Measurements from ENCODE around the gene KLC1. TPM values are rescaled to one million over a fixed set of nuclear protein-coding genes. Genes with fewer than 3 reads are reported as not detected.

The KLC1 gene
- total RNA-seq, 2 experiments from 2014 or later = 197 to 200 TPM

DNA sequence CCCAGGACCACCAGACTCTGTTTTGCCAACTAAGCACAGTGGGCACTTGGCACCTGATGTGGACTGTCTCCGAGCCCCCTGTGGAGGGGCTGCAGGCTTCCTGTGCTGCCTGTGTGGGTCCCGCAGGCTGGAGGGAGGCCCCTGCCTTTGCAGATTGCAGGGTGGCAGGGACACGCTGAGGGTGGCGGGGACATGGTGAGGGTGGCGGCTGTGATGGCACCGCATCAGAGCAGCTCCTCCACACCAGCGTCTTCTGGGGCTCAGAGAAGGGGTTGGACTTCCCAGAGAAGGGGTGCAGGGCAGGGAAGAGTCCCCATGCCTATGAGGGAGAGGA is 94.7 kb downstream of the KLC1 start:
- H3K9me3 Mint-ChIP-seq = no peaks in the 10 kb centered on the region
- H3K4me3 Mint-ChIP-seq = no peak overlapping the region
- no peaks in the 10 kb centered on the region for H3K36me3 Mint-ChIP-seq
- POLR2A ChIA-PET = no interaction called here
- no peak for DNase-seq
- peaks cover 11% of the 10 kb centered on the region for H3K4me1 Mint-ChIP-seq
- no peak for ATAC-seq (ENCODE audit: low read depth)
- no peaks in the 10 kb centered on the region for H3K27me3 Mint-ChIP-seq
- H3K27ac Mint-ChIP-seq = no peak overlapping the region

DNA sequence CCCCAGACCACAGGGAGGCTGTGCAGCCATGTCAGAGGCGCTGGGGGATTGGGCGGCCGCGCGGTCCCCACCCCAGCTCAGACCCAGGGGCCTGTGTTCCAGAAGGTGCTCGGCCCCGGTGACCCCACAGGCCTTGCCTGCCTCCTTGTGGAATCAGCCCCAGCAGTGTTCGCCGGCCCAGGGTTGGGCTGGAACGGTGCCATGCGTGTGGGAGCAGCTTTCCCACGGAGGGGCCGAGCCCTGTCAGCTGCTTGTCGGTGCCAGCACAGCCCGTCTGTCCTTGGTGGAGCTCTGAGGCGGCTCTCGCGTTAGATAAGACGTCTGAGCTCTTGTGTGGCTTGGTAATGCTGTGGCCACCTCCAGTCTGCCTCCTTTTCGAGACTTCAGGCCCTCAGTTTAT is 95.1 kb downstream of the KLC1 start:
- Mint-ChIP-seq H3K4me1 (peaks cover 9% of the 10 kb centered on the region), H3K27ac (no peak overlapping the region), H3K4me3 (no peak overlapping the region), H3K36me3 (no peaks in the 10 kb centered on the region), H3K27me3 (no peaks in the 10 kb centered on the region), H3K9me3 (no peaks in the 10 kb centered on the region)
- POLR2A ChIA-PET = no interaction called here
- no peak for DNase-seq
- no peak for ATAC-seq (ENCODE audit: low read depth)

DNA sequence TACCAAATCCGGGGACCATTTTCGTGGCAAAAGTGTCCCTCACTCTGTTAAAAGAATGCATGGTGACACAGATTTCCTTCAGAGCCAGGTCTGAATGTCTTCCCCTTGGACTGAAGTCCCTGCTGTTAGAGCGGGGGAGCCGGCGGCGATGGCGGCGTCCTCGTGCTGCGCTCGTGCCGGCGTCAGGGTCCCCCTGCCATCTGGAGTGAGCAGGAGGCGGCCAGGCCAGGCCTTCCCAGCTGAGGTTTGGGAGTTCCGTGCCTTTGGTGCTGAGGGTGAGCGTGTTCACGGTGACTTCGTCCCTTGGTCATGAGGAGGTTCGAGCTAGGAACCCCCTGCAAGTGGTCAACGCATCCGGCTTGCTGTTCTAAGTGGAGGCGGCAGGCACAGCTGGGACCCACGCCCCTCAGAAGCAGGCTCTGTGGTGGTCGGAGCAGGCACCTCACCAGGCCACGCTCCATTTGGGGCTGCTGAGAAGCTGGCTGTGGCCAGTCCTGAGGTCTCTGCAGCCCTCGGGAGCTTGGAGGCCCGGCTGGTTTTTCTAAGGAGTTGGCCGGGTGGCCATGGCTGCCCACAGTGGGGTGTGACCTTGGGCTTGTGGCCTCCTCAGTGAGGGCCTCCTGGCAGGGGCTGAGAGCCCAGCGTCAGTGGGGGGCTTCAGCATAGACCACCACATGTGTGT is 96.1 kb downstream of the KLC1 start:
- no peak for ATAC-seq (ENCODE audit: low read depth)
- H3K4me3 Mint-ChIP-seq = no peak overlapping the region
- no peaks in the 10 kb centered on the region for H3K9me3 Mint-ChIP-seq
- H3K27me3 Mint-ChIP-seq = no peaks in the 10 kb centered on the region
- POLR2A ChIA-PET = no interaction called here
- H3K27ac Mint-ChIP-seq = no peak overlapping the region
- no peaks in the 10 kb centered on the region for H3K4me1 Mint-ChIP-seq
- no peak for DNase-seq
- H3K36me3 Mint-ChIP-seq = no peaks in the 10 kb centered on the region

DNA sequence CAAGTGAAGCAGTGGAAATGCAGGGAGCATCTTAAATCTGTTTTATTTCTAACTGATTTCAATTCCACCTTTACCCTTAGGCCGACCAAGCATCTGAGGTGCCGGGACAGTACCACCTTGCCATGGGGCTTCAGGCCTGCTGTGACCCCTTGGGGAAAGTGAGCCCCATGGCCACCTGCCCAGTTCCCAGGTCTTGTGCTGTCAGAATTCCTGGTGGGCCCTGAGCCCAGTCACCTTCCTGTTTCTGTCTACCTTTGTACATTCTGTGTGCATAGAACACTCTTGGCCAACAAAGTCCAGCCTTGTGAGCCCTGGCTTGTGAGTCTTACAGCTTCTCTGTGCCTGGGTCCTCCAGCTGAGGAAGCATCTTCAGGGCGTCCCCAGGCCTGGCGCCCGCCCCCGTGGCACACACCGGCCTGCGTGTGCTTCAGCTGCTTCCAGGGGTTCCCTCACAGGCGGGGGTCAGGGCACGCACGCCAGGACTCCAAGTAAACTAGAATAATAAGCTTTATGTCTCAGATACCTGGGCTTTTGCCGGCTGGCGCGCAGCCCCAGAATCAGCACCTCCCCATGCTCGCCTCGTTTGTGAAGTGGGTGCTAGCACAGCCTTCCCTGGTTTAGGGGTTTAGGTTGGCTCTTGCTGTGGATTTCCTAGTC is 96.9 kb downstream of the KLC1 start:
- H3K36me3 Mint-ChIP-seq = no peaks in the 10 kb centered on the region
- no peaks in the 10 kb centered on the region for H3K27me3 Mint-ChIP-seq
- POLR2A ChIA-PET = no interaction called here
- DNase-seq (no peak), ATAC-seq (ENCODE audit: low read depth) (no peak)
- no peaks in the 10 kb centered on the region for H3K9me3 Mint-ChIP-seq
- H3K4me1 Mint-ChIP-seq = no peaks in the 10 kb centered on the region
- H3K27ac Mint-ChIP-seq = no peak overlapping the region
- no peak overlapping the region for H3K4me3 Mint-ChIP-seq

DNA sequence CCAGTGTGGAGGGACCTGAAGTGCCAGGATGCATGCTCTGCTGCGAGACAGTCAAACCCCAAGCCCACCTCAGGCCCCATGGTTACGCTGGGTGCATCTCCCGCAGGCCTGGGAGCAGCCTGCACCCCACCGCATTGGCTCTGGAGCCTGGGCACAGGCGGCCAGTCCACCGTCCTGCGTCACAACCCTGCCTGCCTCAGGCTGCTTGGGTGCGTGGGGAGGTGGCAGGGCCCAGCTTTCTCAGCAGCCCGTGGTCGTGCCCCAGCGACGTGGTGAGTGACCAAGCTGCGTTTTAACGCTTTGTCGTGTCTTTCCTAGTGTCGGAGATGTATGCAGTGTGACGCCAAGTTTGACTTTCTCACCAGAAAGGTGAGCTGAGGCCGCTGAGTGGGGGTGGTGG is 97.5 kb downstream of the KLC1 start:
- no peaks in the 10 kb centered on the region for H3K36me3 Mint-ChIP-seq
- no peaks in the 10 kb centered on the region for H3K27me3 Mint-ChIP-seq
- H3K4me1 Mint-ChIP-seq = no peaks in the 10 kb centered on the region
- no peak overlapping the region for H3K27ac Mint-ChIP-seq
- DNase-seq = no peak
- POLR2A ChIA-PET = no interaction called here
- H3K4me3 Mint-ChIP-seq = no peak overlapping the region
- no peak for ATAC-seq (ENCODE audit: low read depth)
- no peaks in the 10 kb centered on the region for H3K9me3 Mint-ChIP-seq

DNA sequence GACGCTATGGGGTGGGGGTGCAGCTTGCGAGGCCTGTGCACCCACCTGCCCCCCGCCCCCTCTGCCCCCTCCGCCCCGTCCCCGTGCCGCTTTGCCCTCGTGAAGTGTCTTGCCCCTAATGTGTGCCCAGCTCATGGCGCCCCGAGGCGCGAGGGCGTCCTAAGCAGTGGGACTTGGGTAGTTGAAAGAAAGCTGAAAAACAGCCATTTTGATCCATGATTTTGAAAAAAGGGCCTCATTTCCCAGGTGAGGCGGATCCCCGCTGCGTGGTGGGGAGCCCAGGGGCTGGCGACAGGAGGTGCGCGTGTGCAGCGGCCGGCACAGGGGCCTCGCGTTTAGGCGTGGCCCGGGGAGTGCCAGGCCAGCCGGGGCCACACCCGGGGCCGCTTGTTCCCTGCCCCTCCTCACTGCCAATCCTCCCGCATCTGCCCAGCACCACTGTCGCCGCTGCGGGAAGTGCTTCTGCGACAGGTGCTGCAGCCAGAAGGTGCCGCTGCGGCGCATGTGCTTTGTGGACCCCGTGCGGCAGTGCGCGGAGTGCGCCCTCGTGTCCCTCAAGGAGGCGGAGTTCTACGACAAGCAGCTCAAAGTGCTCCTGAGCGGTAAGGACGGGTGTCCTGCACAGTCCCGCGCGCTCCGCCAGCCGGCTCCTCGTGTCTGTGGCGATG is 98.4 kb downstream of the KLC1 start:
- Mint-ChIP-seq H3K27ac (no peak overlapping the region), H3K4me3 (no peak overlapping the region), H3K36me3 (no peaks in the 10 kb centered on the region), H3K4me1 (no peaks in the 10 kb centered on the region), H3K9me3 (no peaks in the 10 kb centered on the region), H3K27me3 (no peaks in the 10 kb centered on the region)
- no peak for DNase-seq
- no peak for ATAC-seq (ENCODE audit: low read depth)
- POLR2A ChIA-PET = no interaction called here

DNA sequence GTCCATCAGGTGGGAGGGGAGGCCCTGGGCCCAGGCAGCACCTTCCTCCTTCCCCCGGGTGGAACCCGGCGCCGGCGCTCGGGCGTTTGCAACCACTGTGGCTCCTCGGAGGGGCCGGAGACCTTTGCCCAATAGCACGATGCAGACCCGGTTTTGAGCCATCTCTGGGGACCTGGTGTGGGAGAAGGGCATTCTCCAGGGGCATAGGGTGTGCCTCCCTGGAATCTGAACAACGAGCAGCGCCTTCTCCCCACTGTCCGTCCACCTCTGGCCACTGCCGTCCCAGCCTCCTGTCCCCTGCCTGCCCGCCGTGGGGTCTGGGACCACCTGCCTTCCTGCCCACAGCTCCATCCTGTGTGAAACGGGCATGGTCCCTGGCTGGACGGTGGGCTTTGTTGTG is 99.1 kb downstream of the KLC1 start:
- no peaks in the 10 kb centered on the region for H3K4me1 Mint-ChIP-seq
- H3K36me3 Mint-ChIP-seq = no peaks in the 10 kb centered on the region
- POLR2A ChIA-PET = no interaction called here
- no peaks in the 10 kb centered on the region for H3K9me3 Mint-ChIP-seq
- H3K27me3 Mint-ChIP-seq = no peaks in the 10 kb centered on the region
- DNase-seq = no peak
- H3K4me3 Mint-ChIP-seq = no peak overlapping the region
- no peak overlapping the region for H3K27ac Mint-ChIP-seq
- no peak for ATAC-seq (ENCODE audit: low read depth)

DNA sequence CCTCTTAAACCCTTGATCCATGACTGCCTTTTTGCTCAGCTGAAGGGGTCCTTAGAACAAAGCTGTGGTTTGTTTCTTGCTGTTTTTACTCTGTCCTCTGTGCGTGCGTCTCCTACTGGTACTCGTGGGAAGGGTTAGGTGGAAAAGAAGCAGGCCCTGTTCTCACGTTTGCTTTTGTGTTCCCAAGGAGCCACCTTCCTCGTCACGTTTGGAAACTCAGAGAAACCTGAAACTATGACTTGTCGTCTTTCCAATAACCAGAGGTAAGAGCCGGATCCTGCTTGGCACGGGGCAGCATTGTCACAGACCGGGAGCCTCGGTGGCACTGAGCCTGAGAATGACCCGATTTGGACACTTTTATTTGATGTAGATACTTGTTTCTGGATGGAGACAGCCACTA is 99.7 kb downstream of the KLC1 start:
- DNase-seq (no peak), ATAC-seq (ENCODE audit: low read depth) (no peak)
- Mint-ChIP-seq H3K27ac (no peak overlapping the region), H3K4me3 (no peak overlapping the region), H3K4me1 (no peaks in the 10 kb centered on the region), H3K27me3 (no peaks in the 10 kb centered on the region), H3K36me3 (no peaks in the 10 kb centered on the region), H3K9me3 (no peaks in the 10 kb centered on the region)
- POLR2A ChIA-PET = no interaction called here

DNA sequence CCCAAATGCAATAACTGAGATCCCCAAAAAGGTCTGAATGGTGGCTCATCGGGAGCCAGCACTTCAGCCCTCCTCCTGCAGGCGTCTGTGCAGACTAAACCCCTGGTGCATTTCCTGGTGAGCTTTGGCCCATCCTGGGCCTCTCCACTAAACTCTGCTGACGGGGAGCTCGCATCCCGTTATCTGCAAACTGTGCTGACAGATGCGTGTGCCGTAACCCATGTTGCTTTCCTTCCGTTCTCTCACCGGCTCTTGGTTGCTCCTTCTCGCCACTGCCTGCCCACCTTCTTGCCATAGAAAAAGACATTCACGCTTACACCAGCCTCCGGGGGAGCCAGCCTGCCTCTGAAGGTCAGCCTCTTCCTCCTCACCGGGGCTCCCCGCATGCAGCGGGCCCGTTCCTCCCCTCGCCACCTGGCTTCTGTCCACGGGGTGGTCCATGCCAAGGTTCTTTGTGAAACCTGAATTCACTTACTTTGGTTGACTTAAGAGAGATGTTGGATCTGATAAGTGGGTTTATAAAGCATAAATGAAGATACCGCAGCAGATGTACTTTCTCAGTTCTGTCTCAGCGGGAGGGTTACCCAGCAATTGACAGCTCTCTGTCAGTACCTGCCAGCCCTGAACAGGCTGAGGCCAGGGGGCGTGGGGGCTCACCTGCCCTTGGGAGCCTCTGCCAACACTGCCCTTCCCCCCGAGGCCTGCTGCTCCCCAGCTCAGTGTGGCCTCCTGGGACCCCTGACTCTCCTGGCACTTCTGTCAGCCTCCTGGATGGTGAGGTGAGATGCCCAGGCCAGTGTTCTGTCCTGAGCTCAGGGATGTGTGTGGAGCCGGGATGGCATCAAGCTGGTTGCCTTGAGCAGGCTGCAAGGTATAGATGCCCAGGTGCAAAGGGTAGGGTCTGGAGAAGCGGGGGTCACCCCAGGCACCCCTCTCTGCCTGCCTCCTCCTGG is 100.8 kb downstream of the KLC1 start:
- ATAC-seq (ENCODE audit: low read depth) = no peak
- no peak overlapping the region for H3K4me3 Mint-ChIP-seq
- DNase-seq = no peak
- no peaks in the 10 kb centered on the region for H3K27me3 Mint-ChIP-seq
- POLR2A ChIA-PET = interaction anchor here (1.1 kb wide), 1 partner anchor 14 kb away, joined by 3 read pairs; the partner anchor contains the start of gene ZFYVE21
- H3K27ac Mint-ChIP-seq = no peak overlapping the region
- no peaks in the 10 kb centered on the region for H3K36me3 Mint-ChIP-seq
- no peaks in the 10 kb centered on the region for H3K4me1 Mint-ChIP-seq
- no peaks in the 10 kb centered on the region for H3K9me3 Mint-ChIP-seq

DNA sequence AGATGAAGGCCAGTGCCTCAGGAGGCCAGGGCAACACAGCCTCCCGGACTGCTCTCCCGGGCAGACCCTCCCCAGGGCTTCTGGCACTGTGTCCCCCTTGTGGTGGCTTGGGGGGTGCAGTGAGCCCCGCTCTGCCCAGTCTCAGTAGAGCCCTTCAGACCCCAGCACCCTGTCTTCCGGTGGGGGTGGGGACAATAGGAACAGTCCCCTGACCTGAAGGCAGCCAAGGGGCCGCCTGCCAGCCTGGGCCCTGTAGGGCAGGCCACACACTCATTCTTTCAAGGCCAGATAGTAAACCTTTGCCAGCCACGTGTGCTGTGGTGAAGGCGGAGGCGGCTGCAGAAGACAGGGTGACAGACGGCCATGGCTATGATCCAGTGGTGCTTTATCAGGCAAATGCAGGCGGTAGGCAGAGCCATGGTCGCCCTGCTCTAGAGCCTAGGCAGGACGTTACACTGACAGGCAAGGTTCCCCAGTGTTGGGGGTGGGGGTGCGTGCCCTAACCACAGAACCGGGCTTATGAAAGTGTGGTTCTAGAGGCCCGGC is 101.6 kb downstream of the KLC1 start:
- H3K9me3 Mint-ChIP-seq = no peaks in the 10 kb centered on the region
- H3K27me3 Mint-ChIP-seq = no peaks in the 10 kb centered on the region
- no peak overlapping the region for H3K27ac Mint-ChIP-seq
- POLR2A ChIA-PET = interaction anchor here (1.1 kb wide), 1 partner anchor 15 kb away, joined by 3 read pairs; the partner anchor contains the start of gene ZFYVE21
- H3K36me3 Mint-ChIP-seq = no peaks in the 10 kb centered on the region
- ATAC-seq (ENCODE audit: low read depth) = no peak
- DNase-seq = no peak
- no peak overlapping the region for H3K4me3 Mint-ChIP-seq
- H3K4me1 Mint-ChIP-seq = no peaks in the 10 kb centered on the region

DNA sequence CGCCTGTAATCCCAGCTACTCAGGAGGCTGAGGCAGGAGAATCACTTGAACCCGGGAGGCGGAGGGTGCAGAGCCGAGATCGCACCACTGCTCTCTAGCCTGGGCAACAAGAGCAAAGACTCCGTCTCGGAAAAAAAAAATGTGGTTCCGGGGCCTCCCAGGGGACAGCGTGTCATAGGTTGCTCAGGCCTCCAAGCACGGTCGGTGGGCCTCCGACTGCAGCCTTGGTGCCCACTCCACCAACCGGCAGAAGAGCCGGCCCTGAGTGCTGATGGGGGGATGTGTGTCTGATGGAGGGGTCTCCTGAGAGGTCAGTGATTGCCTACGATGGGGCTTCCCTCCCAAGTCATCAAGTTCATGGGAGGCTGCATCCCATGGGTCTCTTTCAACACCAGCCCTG is 102.5 kb downstream of the KLC1 start:
- Mint-ChIP-seq H3K36me3 (no peaks in the 10 kb centered on the region), H3K27ac (no peak overlapping the region), H3K4me1 (no peaks in the 10 kb centered on the region), H3K27me3 (no peaks in the 10 kb centered on the region), H3K4me3 (no peak overlapping the region), H3K9me3 (no peaks in the 10 kb centered on the region)
- DNase-seq (no peak), ATAC-seq (ENCODE audit: low read depth) (no peak)
- POLR2A ChIA-PET = no interaction called here

DNA sequence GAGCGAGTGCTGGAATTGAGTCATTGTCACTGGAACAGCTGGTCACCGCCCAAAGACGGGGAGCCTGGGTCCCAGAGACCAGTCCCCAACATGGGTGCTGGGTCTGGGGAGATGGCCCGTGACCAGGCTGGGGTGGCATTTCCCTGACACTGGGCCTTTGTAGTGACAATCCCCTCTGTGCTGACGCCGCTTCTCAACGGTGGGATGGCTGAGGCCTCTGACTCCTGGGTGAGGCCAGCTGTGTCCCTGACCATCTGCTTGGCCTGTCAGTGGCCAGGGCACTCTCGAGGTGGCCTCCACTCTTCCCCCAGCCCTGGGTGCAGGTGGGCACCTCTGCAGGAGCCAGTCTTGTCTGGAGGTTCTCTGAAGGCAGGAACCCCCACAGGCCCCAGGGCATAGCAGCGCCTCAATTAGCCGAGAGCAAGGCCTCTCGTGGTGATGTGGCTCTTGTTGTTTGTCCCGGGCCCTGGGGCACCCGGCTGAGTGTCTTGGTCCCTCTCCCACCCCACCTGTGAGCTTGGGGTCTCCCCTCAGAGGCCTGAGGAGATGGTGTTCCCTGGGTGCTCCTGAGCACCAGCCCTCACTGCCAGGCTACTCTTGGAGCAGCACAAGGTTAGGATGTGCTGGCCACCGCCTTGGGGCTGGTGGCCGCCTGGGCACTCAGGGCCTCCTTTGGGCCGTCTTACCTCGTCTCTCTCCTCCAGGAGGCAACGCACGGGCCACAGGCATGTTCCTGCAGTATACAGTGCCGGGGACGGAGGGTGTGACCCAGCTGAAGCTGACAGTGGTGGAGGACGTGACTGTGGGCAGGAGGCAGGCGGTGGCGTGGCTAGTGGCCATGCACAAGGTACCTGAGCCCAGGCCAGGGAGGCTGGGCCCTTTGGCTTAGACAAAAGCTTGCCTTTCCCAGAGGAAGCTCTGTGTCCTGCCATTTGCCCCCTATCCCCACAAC is 103.2 kb downstream of the KLC1 start:
- H3K36me3 Mint-ChIP-seq = no peaks in the 10 kb centered on the region
- POLR2A ChIA-PET = no interaction called here
- H3K27ac Mint-ChIP-seq = no peak overlapping the region
- no peaks in the 10 kb centered on the region for H3K4me1 Mint-ChIP-seq
- no peaks in the 10 kb centered on the region for H3K9me3 Mint-ChIP-seq
- ATAC-seq (ENCODE audit: low read depth) (no peak), DNase-seq (no peak)
- no peak overlapping the region for H3K4me3 Mint-ChIP-seq
- no peaks in the 10 kb centered on the region for H3K27me3 Mint-ChIP-seq

All from activated naive CD8-positive, alpha-beta T cell treated with anti-CD3 and anti-CD28 coated beads, Interleukin-2, amount 10 ng/mL, durations not matched to agents 7 days and 5 days (primary cell).